ENCODE results near the gene SCG2.

SCG2 gene

GRCh38 chr2:223642506-223642905 lies 40.3 kb upstream of the SCG2 start:
- TF ChIP-seq, protein P1, sequence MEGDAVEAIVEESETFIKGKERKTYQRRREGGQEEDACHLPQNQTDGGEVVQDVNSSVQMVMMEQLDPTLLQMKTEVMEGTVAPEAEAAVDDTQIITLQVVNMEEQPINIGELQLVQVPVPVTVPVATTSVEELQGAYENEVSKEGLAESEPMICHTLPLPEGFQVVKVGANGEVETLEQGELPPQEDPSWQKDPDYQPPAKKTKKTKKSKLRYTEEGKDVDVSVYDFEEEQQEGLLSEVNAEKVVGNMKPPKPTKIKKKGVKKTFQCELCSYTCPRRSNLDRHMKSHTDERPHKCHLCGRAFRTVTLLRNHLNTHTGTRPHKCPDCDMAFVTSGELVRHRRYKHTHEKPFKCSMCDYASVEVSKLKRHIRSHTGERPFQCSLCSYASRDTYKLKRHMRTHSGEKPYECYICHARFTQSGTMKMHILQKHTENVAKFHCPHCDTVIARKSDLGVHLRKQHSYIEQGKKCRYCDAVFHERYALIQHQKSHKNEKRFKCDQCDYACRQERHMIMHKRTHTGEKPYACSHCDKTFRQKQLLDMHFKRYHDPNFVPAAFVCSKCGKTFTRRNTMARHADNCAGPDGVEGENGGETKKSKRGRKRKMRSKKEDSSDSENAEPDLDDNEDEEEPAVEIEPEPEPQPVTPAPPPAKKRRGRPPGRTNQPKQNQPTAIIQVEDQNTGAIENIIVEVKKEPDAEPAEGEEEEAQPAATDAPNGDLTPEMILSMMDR (IDR thresholded peaks at IDR 0.05; ENCODE audit: borderline replicate concordance, insufficient read depth, low read depth, low read length), result no peak
- H3K4me3 ChIP-seq (ENCODE audit: low read depth, low read length), result no peak overlapping the region

- H3K4me3 ChIP-seq (ENCODE audit: low read depth, low read length), result no peak overlapping the region
Measured at GRCh38 chr2:223641082-223641481, 38.9 kb upstream of the SCG2 start.

GRCh38 chr2:223635080-223635479 lies 32.9 kb upstream of the SCG2 start:
- TF ChIP-seq, protein P1 (IDR thresholded peaks at IDR 0.05; ENCODE audit: borderline replicate concordance, insufficient read depth, low read depth, low read length), result no peak
- H3K4me3 ChIP-seq (ENCODE audit: low read depth, low read length), result no peak overlapping the region

More at GRCh38 chr2:223641082-223641481, 38.9 kb upstream of the SCG2 start:
- TF ChIP-seq, protein P1 (IDR thresholded peaks at IDR 0.05; ENCODE audit: borderline replicate concordance, insufficient read depth, low read depth, low read length), result no peak

DNA sequence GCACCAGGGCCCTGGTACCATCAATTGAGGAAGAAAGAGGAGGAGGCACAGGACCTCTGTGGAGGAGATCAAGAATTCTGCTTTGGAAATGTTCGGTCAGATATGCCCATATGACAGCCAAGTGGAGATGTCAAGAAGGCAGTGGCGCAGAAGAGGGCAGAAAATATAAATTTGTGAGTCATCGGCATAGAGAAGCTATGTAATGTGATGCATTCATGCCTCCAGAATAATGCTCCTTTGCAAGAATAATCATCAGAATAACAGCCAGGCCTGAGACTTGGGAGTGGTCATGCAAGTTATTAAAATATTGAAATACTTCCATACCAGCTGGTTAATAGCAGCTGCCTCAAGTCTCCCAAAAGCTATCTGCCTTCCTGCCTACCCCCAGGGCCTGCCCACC lies 32.1 kb upstream of the SCG2 start:
- H3K4me3 ChIP-seq (ENCODE audit: low read depth, low read length), result no peak overlapping the region
- TF ChIP-seq, protein P1 (IDR thresholded peaks at IDR 0.05; ENCODE audit: borderline replicate concordance, insufficient read depth, low read depth, low read length), result no peak

GRCh38 chr2:223633656-223634055 lies 31.5 kb upstream of the SCG2 start:
- TF ChIP-seq, protein P1 (IDR thresholded peaks at IDR 0.05; ENCODE audit: borderline replicate concordance, insufficient read depth, low read depth, low read length), result no peak
- no peak overlapping the region for H3K4me3 ChIP-seq (ENCODE audit: low read depth, low read length)

GRCh38 chr2:223632826-223633225 lies 30.7 kb upstream of the SCG2 start:
- TF ChIP-seq, protein P1 (IDR thresholded peaks at IDR 0.05; ENCODE audit: borderline replicate concordance, insufficient read depth, low read depth, low read length), result no peak

DNA sequence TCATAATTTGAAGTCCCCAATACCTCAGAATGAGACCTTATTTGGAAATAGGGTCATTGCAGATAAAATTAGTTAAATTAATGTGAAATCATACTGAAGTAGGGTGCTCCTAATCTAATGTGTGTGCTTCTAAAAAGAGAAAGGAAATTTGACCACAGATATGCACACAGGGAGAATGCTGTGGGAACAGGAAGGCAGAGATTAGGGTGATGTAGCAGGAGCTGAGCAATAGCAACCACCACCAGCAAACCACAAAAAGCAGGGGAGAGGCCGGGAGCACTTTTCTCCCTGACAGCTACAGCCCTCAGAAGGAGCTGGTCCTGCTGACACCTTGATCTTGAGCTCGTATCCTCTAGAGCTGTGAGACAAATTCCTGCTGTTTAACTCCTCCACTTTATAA lies 24.6 kb upstream of the SCG2 start:
- TF ChIP-seq, protein P1 (IDR thresholded peaks at IDR 0.05; ENCODE audit: borderline replicate concordance, insufficient read depth, low read depth, low read length), result no peak
- H3K4me3 ChIP-seq (ENCODE audit: low read depth, low read length), result no peak overlapping the region

More at GRCh38 chr2:223632826-223633225, 30.7 kb upstream of the SCG2 start:
- H3K4me3 ChIP-seq (ENCODE audit: low read depth, low read length), result no peak overlapping the region

All from GM12875 (cell line).